BLaER1 treated with 17β-estradiol and CSF1 and Interleukin-3, amounts not matched to agents 10 nM and 100 nM (cell line): ENCODE measurements around the gene TMTC3.

Source experiments
- H3K27ac ChIP-seq, 11 experiments: shearing (Covaris generic); formaldehyde crosslinking; 2 replicates each; pipeline ENCODE4 v1.8.1; 2022
- H3K27me3 ChIP-seq, 11 experiments: shearing (Covaris generic); formaldehyde crosslinking; 2 replicates each; pipeline ENCODE4 v1.8.1; 2022
- H3K36me3 ChIP-seq, 11 experiments: shearing (Covaris generic); formaldehyde crosslinking; 2 replicates each; pipeline ENCODE4 v1.8.1; 2022
- H3K4me1 ChIP-seq, 10 experiments: shearing (Covaris generic); formaldehyde crosslinking; 2 replicates each; pipeline ENCODE4 v1.8.1; 2022
- H3K4me2 ChIP-seq, 11 experiments: shearing (Covaris generic); formaldehyde crosslinking; 2 replicates each; pipeline ENCODE4 v1.8.1; 2022
- H3K4me3 ChIP-seq, 10 experiments: shearing (Covaris generic); formaldehyde crosslinking; 2 replicates each; pipeline ENCODE4 v1.8.1; 2022
- H3K9ac ChIP-seq, 11 experiments: shearing (Covaris generic); formaldehyde crosslinking; 2 replicates each; pipeline ENCODE4 v1.8.1; 2022
- H3K9me3 ChIP-seq, 11 experiments: shearing (Covaris generic); formaldehyde crosslinking; replicated peaks in 1 of 11; 2 replicates each; pipeline ENCODE4 v1.8.1; 2022
- H4K20me1 ChIP-seq, 11 experiments: shearing (Covaris generic); formaldehyde crosslinking; 2 replicates each; pipeline ENCODE4 v1.8.1; 2022
- Cebpa-rat ChIP-seq, 11 experiments: shearing (Covaris generic); IDR thresholded peaks; 2 replicates each; pipeline ENCODE4 v1.8.1; 2022

Gene TMTC3

GRCh38 chr12:88150063-88150462 is 8.0 kb downstream of the TMTC3 start:
- H3K4me1 ChIP-seq = peaks cover 0 to 8% (median 2%) of the 10 kb centered on the region in 10 experiments; a peak in 3 of 20 replicates
- H3K4me2 ChIP-seq = no peak overlapping the region
- TF ChIP-seq Cebpa-rat (IDR thresholded peaks at IDR 0.05) = no peak
- no peak overlapping the region for H3K9ac ChIP-seq
- no peaks in the 10 kb centered on the region for H3K9me3 ChIP-seq
- H3K27ac ChIP-seq = no peak overlapping the region
- H3K36me3 ChIP-seq = peaks cover 0 to 17% (median 4%) of the 10 kb centered on the region in 11 experiments; a peak in 7 of 22 replicates
- H3K27me3 ChIP-seq = no peaks in the 10 kb centered on the region
- no peak overlapping the region for H3K4me3 ChIP-seq
- peaks cover 0 to 4% (median 0%) of the 10 kb centered on the region in 11 experiments; a peak in 2 of 22 replicates for H4K20me1 ChIP-seq

- Histone ChIP-seq H3K27me3 (no peaks in the 10 kb centered on the region), H3K36me3 (peaks cover 0 to 34% (median 10%) of the 10 kb centered on the region in 11 experiments; a peak in 7 of 22 replicates), H3K4me3 (no peak overlapping the region), H3K9me3 (no peaks in the 10 kb centered on the region), H4K20me1 (peaks cover 0 to 4% (median 0%) of the 10 kb centered on the region in 11 experiments; a peak in 2 of 22 replicates), H3K4me1 (no peaks in the 10 kb centered on the region), H3K9ac (no peak overlapping the region), H3K4me2 (no peak overlapping the region), H3K27ac (no peak overlapping the region)
- no peak for TF ChIP-seq Cebpa-rat (IDR thresholded peaks at IDR 0.05)
Measured at GRCh38 chr12:88153959-88154358, 11.9 kb downstream of the TMTC3 start.

GRCh38 chr12:88156075-88156654 is 14.1 kb downstream of the TMTC3 start:
- no peak for TF ChIP-seq Cebpa-rat (IDR thresholded peaks at IDR 0.05)
- Histone ChIP-seq H3K4me2 (no peak overlapping the region), H3K9ac (no peak overlapping the region), H3K9me3 (no peaks in the 10 kb centered on the region), H3K36me3 (peaks cover 0 to 29% (median 7%) of the 10 kb centered on the region in 11 experiments; a peak in 6 of 22 replicates), H4K20me1 (peaks cover 0 to 4% (median 0%) of the 10 kb centered on the region in 11 experiments; a peak in 2 of 22 replicates), H3K4me1 (no peaks in the 10 kb centered on the region), H3K27ac (no peak overlapping the region), H3K4me3 (no peak overlapping the region), H3K27me3 (no peaks in the 10 kb centered on the region)

GRCh38 chr12:88163371-88163770 is 21.3 kb downstream of the TMTC3 start:
- no peaks in the 10 kb centered on the region for H3K9me3 ChIP-seq
- no peaks in the 10 kb centered on the region for H3K4me1 ChIP-seq
- no peak overlapping the region for H3K27ac ChIP-seq
- H4K20me1 ChIP-seq = no peaks in the 10 kb centered on the region
- no peak for TF ChIP-seq Cebpa-rat (IDR thresholded peaks at IDR 0.05)
- H3K9ac ChIP-seq = no peak overlapping the region
- H3K4me3 ChIP-seq = no peak overlapping the region
- no peaks in the 10 kb centered on the region for H3K27me3 ChIP-seq
- peaks cover 29 to 59% (median 44%) of the 10 kb centered on the region in 11 experiments for H3K36me3 ChIP-seq
- no peak overlapping the region for H3K4me2 ChIP-seq

GRCh38 chr12:88166179-88166578 is 24.1 kb downstream of the TMTC3 start:
- H3K9me3 ChIP-seq = no peaks in the 10 kb centered on the region
- no peak overlapping the region for H3K27ac ChIP-seq
- H3K36me3 ChIP-seq = peaks cover 33 to 77% (median 45%) of the 10 kb centered on the region in 11 experiments
- no peaks in the 10 kb centered on the region for H3K4me1 ChIP-seq
- H3K9ac ChIP-seq = no peak overlapping the region
- no peaks in the 10 kb centered on the region for H4K20me1 ChIP-seq
- no peaks in the 10 kb centered on the region for H3K27me3 ChIP-seq
- H3K4me3 ChIP-seq = no peak overlapping the region
- no peak for TF ChIP-seq Cebpa-rat (IDR thresholded peaks at IDR 0.05)
- no peak overlapping the region for H3K4me2 ChIP-seq

- H3K27ac ChIP-seq = no peak overlapping the region
- H3K4me3 ChIP-seq = no peak overlapping the region
- TF ChIP-seq Cebpa-rat (IDR thresholded peaks at IDR 0.05) = no peak
- H3K27me3 ChIP-seq = no peaks in the 10 kb centered on the region
- no peaks in the 10 kb centered on the region for H3K4me1 ChIP-seq
- no peaks in the 10 kb centered on the region for H4K20me1 ChIP-seq
- H3K9me3 ChIP-seq = no peaks in the 10 kb centered on the region
- no peak overlapping the region for H3K4me2 ChIP-seq
- H3K9ac ChIP-seq = no peak overlapping the region
- H3K36me3 ChIP-seq = peaks cover 33 to 85% (median 48%) of the 10 kb centered on the region in 11 experiments
Measured at GRCh38 chr12:88167384-88167783, 25.3 kb downstream of the TMTC3 start.

GRCh38 chr12:88172844-88173407 is 30.8 kb downstream of the TMTC3 start:
- Histone ChIP-seq H3K27me3 (no peaks in the 10 kb centered on the region), H3K9ac (no peak overlapping the region), H3K9me3 (no peaks in the 10 kb centered on the region), H3K27ac (no peak overlapping the region), H3K4me2 (no peak overlapping the region), H3K4me1 (no peaks in the 10 kb centered on the region), H4K20me1 (no peaks in the 10 kb centered on the region), H3K4me3 (no peak overlapping the region), H3K36me3 (peaks cover 19 to 93% (median 50%) of the 10 kb centered on the region in 11 experiments; a peak in 21 of 22 replicates)
- no peak for TF ChIP-seq Cebpa-rat (IDR thresholded peaks at IDR 0.05)

DNA sequence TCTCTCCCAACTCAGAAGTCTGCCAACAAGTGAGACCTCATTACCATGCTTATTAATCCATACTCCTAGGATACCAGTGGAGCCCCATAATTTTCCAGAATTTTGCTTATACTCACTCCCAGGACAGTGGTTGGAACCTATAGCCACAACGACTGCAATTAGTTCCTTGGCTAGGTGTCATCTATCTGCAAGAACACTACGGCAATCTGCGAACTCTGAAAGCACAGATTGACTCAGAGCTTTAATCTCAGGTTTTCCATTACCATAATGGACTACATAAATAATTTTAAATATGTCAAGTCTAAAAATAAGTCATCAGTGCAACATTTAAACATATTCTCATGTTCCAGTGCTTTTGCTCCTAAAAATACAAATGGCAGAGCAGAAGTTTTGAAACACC is 33.4 kb downstream of the TMTC3 start:
- H3K4me1 ChIP-seq = no peaks in the 10 kb centered on the region
- no peak overlapping the region for H3K27ac ChIP-seq
- TF ChIP-seq Cebpa-rat (IDR thresholded peaks at IDR 0.05) = no peak
- no peak overlapping the region for H3K4me2 ChIP-seq
- H3K27me3 ChIP-seq = no peaks in the 10 kb centered on the region
- H3K36me3 ChIP-seq = peaks cover 22 to 93% (median 54%) of the 10 kb centered on the region in 11 experiments; a peak in 21 of 22 replicates
- H3K4me3 ChIP-seq = no peak overlapping the region
- H4K20me1 ChIP-seq = no peaks in the 10 kb centered on the region
- no peaks in the 10 kb centered on the region for H3K9me3 ChIP-seq
- no peak overlapping the region for H3K9ac ChIP-seq

DNA sequence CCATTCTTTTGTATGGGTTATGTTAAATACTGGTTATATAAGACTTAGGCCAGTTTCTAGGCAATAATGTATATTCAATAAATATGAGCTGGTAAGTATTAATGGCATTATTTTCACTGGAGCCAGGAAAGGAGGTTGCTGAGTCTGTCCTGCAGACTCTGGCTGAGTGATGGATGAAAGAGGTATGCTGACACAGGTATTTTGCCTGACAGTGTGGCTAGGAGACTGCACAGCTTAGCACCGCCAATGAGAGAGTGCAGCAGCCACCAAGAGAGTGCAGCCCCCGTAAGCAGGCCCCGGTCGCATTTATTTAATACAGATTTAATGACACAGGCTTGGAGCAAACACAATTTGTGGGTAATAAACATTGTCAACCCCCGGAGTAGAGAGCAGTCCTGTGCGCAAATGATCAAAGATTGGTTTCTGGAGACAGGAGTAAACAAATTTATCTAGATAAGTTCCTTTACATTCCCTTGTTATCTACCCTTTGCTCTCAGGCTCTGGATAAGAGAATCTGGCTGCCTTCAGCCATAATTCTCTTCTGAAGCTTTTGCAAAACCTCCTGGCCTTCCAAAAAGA is 37.4 kb downstream of the TMTC3 start:
- no peak for TF ChIP-seq Cebpa-rat (IDR thresholded peaks at IDR 0.05)
- Histone ChIP-seq H3K9me3 (peaks cover 0 to 5% (median 0%) of the 10 kb centered on the region in 11 experiments; a peak in 1 of 22 replicates), H3K27me3 (no peaks in the 10 kb centered on the region), H3K27ac (no peak overlapping the region), H3K4me3 (no peak overlapping the region), H3K9ac (no peak overlapping the region), H3K4me1 (no peaks in the 10 kb centered on the region), H3K4me2 (no peak overlapping the region), H4K20me1 (no peaks in the 10 kb centered on the region), H3K36me3 (peaks cover 34 to 98% (median 63%) of the 10 kb centered on the region in 11 experiments)
